NCI-H524 (cell line): ENCODE data around the gene DEPDC4.

Experiments
- DNase-seq, 2 experiments: peaks; one replicate each; lab custom pipeline; 2025; lab: John Stamatoyannopoulos, UW

The DEPDC4 gene

GRCh38 chr12:100213016-100213891 is 53.6 kb downstream of the DEPDC4 start:
- no peak for DNase-seq

DNA sequence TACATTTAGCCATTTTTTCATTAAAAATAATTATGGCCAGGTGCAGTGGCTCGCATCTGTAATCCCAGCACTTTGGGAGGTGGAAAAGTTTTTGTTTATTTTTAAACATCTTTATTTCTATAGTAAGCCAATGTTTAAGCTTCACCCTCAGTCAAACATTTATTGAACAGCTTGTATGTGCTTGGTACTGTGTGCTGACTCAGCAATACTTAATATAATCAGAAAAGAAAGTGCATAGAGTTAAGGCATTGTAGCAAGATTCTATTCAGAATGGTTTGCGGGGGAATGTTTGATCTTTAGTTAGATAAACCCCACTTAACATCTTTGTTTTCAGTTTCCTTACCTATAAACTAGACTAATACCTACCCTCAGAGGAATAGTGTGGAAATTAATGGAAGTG is 55.2 kb downstream of the DEPDC4 start:
- no peak for DNase-seq

- no peak for DNase-seq
Measured at GRCh38 chr12:100208834-100209233, 58.0 kb downstream of the DEPDC4 start.

GRCh38 chr12:100207311-100207710 is 59.6 kb downstream of the DEPDC4 start:
- no peak for DNase-seq

DNA sequence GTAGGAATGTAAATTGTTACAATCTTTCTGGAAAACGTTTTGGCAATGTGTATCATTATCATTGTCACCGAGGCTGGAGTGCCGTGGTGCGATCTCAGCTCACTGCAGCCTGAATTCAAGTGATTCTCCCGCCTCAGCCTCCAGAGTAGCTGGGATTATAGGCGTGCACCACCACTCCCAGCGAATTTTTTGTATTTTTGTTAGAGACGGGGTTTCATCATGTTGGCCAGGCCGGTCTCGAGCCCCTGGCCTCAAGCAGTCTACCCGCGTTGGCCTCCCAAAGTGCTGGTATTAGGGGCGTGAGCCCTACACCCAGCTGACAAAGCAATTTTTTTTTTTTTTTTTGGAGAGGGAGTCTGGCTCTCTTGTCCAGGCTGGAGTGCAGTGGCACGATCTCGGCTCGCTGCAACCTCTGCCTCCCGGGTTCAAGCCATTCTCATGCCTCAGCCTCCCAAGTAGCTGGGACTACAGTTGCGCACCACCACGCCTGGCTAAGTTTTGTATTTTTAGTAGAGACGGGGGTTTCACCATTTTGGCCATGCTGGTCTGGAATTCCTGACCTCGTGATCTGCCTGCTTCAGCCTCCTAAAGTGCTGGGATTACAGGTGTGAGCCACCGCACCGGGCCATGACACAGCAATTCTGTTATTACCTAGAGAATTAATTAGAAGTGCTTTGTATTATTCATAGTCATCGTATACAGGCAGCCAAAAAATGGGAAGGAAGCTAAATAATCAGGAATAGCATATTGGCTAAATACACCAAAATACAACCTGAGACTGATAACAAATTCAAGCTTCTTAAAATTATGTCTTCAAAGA is 65.1 kb downstream of the DEPDC4 start:
- DNase-seq: no peak

DNA sequence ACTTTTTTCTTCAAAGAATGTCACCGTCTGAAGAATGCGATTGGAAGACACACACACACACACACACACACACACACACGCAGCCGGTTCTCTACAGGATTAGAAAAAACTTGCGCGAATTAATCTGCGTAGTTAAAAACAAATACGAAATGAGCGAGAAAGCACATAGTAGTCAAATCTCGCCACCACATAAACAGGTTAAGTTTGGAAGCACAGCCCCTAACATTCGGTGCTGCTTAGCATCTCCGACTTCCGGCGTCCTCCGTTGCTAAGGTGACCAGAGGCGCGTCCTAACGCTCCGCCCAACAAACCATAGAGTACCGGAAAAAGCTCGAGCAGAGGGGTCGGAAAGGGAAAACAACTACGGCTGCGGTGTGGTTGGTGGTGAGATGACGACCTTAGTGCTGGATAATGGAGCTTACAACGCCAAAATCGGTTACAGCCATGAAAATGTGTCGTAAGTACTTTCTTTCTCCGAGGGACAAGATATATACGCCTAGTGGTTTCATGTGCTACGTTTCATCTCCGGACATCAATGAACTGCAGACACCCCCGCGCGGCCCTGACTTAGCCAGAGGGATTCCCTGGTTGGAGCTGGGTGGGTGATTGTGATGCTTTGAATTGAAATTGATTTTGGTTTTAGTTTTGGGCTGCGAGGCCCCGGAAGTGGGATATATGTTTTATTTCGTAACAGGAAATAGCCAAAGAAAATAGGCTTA is 66.3 kb downstream of the DEPDC4 start, which contains the start of gene ACTR6:
TSS of gene ACTR6 (plus strand) at position 353 of the 719 bp plus-strand sequence. CDS start at position 390, 37 bp downstream.
- DNase-seq: peak; percentile 92 to 93

- peak; percentile 35 to 78 for DNase-seq
Measured at GRCh38 chr12:100199347-100200149, 67.3 kb downstream of the DEPDC4 start.

- no peak for DNase-seq
Measured at GRCh38 chr12:100199023-100199346, 67.9 kb downstream of the DEPDC4 start.

GRCh38 chr12:100197486-100197885 is 69.4 kb downstream of the DEPDC4 start:
- DNase-seq: no peak

- DNase-seq: no peak
Measured at GRCh38 chr12:100193085-100193484, 73.8 kb downstream of the DEPDC4 start.
